GM21717 (cell line): ENCODE results near the gene ZNF79.

Experiments
- ATAC-seq: cut with Tn5 transposase; IDR thresholded peaks from one replicate; pipeline ENCODE4 v1.9.1; 2021; ENCODE audit warnings: mild to moderate bottlenecking, moderate library complexity; ENCODE audit not compliant: unreplicated experiment

Gene ZNF79

DNA sequence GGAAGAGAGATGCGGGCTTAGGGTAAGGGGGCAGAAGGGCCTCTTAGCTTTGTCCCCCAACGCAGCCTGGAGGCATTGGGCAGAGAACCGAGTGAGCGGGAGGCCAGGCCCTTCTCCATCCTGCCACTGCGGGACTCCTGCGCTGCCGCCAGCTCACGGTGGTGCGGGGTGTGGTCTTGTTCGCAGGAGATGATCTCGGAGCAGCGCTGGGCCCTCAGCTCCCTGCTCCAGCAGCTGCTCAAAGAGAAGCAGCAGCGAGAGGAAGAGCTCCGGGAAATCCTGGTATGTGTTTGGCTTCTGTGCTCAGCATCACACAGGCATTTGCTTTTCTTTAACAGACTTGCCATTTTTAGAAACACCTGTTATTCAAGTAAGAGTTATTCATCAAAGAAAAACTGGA is 68.4 kb downstream of the ZNF79 start:
- ATAC-seq: no peak

- no peak for ATAC-seq
Measured at GRCh38 chr9:127493592-127494303, 69.6 kb downstream of the ZNF79 start.

GRCh38 chr9:127494304-127494702 is 70.1 kb downstream of the ZNF79 start:
- ATAC-seq: no peak
